ENCODE data around the gene ARID5B. TPM values are rescaled to one million over a fixed set of nuclear protein-coding genes. Genes with fewer than 3 reads are reported as not detected.

The ARID5B gene
- polyA plus RNA-seq, 1 donor from 2014 or later: 2.1 TPM

DNA sequence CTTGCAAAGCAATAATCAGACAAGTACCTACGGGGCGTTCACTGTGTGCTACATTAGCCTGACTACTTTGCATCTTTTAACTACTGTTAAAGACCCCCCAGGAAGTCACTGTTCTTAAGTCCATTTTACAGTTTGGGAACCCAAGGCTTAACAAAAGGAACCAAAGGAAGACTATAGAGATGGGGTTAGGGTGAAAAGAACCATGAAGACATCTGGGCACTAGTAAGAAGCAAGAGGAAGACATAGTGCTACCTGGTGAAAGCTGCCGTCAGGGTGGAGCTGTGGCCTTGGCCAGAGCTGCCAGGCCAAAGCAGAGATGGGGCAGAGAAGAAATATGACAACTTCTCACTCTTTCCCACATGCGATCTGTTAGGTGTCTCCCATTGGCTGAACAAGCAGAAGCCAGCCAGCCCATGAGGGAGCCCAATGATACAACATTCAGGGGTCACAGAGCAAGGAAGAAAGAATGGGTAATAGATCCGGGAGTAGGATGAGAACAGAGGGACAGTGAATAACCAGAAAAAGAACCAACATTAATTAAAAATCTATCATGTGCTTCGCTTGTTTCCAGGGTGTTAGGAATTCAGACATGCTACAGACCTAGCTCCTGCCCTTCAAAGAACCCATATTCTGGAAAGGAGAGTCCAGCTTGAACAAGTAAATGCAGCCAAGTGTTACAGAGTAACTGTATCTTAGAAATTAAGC lies 85.4 kb downstream of the ARID5B start:
- no peak overlapping the region for H3K4me2 ChIP-seq (ENCODE audit: low read length)
- no peak overlapping the region for H3K27ac ChIP-seq (ENCODE audit: low read length)
- no peaks in the 10 kb centered on the region for H3K27me3 ChIP-seq (ENCODE audit: insufficient read depth, low read depth, low read length)
- H2AFZ ChIP-seq (ENCODE audit: low read depth, low read length): no peak overlapping the region
- H3K9ac ChIP-seq (ENCODE audit: low read length): no peak overlapping the region
- TF ChIP-seq CTCF (IDR thresholded peaks at IDR 0.05; ENCODE audit: poor library complexity, severe bottlenecking): no peak
- no peak for TF ChIP-seq SMC3 (conservative IDR thresholded peaks at IDR 0.05; ENCODE audit: poor library complexity)
- TF ChIP-seq EP300 (conservative IDR thresholded peaks at IDR 0.05; ENCODE audit: poor library complexity, severe bottlenecking): no peak
- H3F3A ChIP-seq (ENCODE audit: insufficient read depth, low read length, poor library complexity, severe bottlenecking): no peaks in the 10 kb centered on the region
- H3K9me3 ChIP-seq (ENCODE audit: low read length): no peaks in the 10 kb centered on the region
- no peaks in the 10 kb centered on the region for H3K9me2 ChIP-seq (ENCODE audit: insufficient read depth, low read length)
- H3K79me2 ChIP-seq (replicated peaks; ENCODE audit: insufficient read depth, low read length): no peaks in the 10 kb centered on the region
- H3K36me3 ChIP-seq (ENCODE audit: insufficient read depth, low read length): no peaks in the 10 kb centered on the region
- no peaks in the 10 kb centered on the region for H4K20me1 ChIP-seq (ENCODE audit: insufficient read depth)
- no peak overlapping the region for H3K4me3 ChIP-seq (ENCODE audit: low read length)

GRCh38 chr10:61987537-61987936 lies 86.0 kb downstream of the ARID5B start:
- H3K4me2 ChIP-seq (ENCODE audit: low read length): no peak overlapping the region
- H3K27me3 ChIP-seq (ENCODE audit: insufficient read depth, low read depth, low read length): no peaks in the 10 kb centered on the region
- H3K36me3 ChIP-seq (ENCODE audit: insufficient read depth, low read length): no peaks in the 10 kb centered on the region
- H3K9me3 ChIP-seq (ENCODE audit: low read length): no peaks in the 10 kb centered on the region
- no peak overlapping the region for H2AFZ ChIP-seq (ENCODE audit: low read depth, low read length)
- no peak overlapping the region for H3K4me3 ChIP-seq (ENCODE audit: low read length)
- H3K79me2 ChIP-seq (replicated peaks; ENCODE audit: insufficient read depth, low read length): no peaks in the 10 kb centered on the region
- no peak overlapping the region for H3K27ac ChIP-seq (ENCODE audit: low read length)
- H3F3A ChIP-seq (ENCODE audit: insufficient read depth, low read length, poor library complexity, severe bottlenecking): no peaks in the 10 kb centered on the region
- TF ChIP-seq RAD21 (conservative IDR thresholded peaks at IDR 0.05) (no peak), MXI1 (conservative IDR thresholded peaks at IDR 0.05; ENCODE audit: poor library complexity, severe bottlenecking) (no peak), EP300 (conservative IDR thresholded peaks at IDR 0.05; ENCODE audit: poor library complexity, severe bottlenecking) (no peak), CTCF (IDR thresholded peaks at IDR 0.05; ENCODE audit: poor library complexity, severe bottlenecking) (no peak)
- no peak overlapping the region for H3K9ac ChIP-seq (ENCODE audit: low read length)
- H4K20me1 ChIP-seq (ENCODE audit: insufficient read depth): no peaks in the 10 kb centered on the region
- no peaks in the 10 kb centered on the region for H3K9me2 ChIP-seq (ENCODE audit: insufficient read depth, low read length)

GRCh38 chr10:61987951-61988379 lies 86.5 kb downstream of the ARID5B start:
- Histone ChIP-seq H3K4me3 (ENCODE audit: low read length) (no peak overlapping the region), H3F3A (ENCODE audit: insufficient read depth, low read length, poor library complexity, severe bottlenecking) (no peaks in the 10 kb centered on the region), H3K9me3 (ENCODE audit: low read length) (no peaks in the 10 kb centered on the region), H3K27me3 (ENCODE audit: insufficient read depth, low read depth, low read length) (no peaks in the 10 kb centered on the region), H3K79me2 (replicated peaks; ENCODE audit: insufficient read depth, low read length) (no peaks in the 10 kb centered on the region), H3K9ac (ENCODE audit: low read length) (no peak overlapping the region), H3K9me2 (ENCODE audit: insufficient read depth, low read length) (no peaks in the 10 kb centered on the region), H2AFZ (ENCODE audit: low read depth, low read length) (no peak overlapping the region), H3K4me2 (ENCODE audit: low read length) (no peak overlapping the region), H4K20me1 (ENCODE audit: insufficient read depth) (no peaks in the 10 kb centered on the region), H3K36me3 (ENCODE audit: insufficient read depth, low read length) (no peaks in the 10 kb centered on the region), H3K27ac (ENCODE audit: low read length) (no peak overlapping the region)
- TF ChIP-seq EP300 (conservative IDR thresholded peaks at IDR 0.05; ENCODE audit: poor library complexity, severe bottlenecking) (no peak), MXI1 (conservative IDR thresholded peaks at IDR 0.05; ENCODE audit: poor library complexity, severe bottlenecking) (no peak), RAD21 (conservative IDR thresholded peaks at IDR 0.05) (no peak), CTCF (IDR thresholded peaks at IDR 0.05; ENCODE audit: poor library complexity, severe bottlenecking) (no peak), POLR2AphosphoS5 (IDR thresholded peaks at IDR 0.05) (no peak), SMC3 (conservative IDR thresholded peaks at IDR 0.05; ENCODE audit: poor library complexity) (no peak), TAF1 (IDR thresholded peaks at IDR 0.05; ENCODE audit: low read depth) (no peak)
- TF ChIP-seq, protein P1, sequence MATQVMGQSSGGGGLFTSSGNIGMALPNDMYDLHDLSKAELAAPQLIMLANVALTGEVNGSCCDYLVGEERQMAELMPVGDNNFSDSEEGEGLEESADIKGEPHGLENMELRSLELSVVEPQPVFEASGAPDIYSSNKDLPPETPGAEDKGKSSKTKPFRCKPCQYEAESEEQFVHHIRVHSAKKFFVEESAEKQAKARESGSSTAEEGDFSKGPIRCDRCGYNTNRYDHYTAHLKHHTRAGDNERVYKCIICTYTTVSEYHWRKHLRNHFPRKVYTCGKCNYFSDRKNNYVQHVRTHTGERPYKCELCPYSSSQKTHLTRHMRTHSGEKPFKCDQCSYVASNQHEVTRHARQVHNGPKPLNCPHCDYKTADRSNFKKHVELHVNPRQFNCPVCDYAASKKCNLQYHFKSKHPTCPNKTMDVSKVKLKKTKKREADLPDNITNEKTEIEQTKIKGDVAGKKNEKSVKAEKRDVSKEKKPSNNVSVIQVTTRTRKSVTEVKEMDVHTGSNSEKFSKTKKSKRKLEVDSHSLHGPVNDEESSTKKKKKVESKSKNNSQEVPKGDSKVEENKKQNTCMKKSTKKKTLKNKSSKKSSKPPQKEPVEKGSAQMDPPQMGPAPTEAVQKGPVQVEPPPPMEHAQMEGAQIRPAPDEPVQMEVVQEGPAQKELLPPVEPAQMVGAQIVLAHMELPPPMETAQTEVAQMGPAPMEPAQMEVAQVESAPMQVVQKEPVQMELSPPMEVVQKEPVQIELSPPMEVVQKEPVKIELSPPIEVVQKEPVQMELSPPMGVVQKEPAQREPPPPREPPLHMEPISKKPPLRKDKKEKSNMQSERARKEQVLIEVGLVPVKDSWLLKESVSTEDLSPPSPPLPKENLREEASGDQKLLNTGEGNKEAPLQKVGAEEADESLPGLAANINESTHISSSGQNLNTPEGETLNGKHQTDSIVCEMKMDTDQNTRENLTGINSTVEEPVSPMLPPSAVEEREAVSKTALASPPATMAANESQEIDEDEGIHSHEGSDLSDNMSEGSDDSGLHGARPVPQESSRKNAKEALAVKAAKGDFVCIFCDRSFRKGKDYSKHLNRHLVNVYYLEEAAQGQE (IDR thresholded peaks at IDR 0.05; ENCODE audit: borderline replicate concordance): no peak

Data from neural cell (in vitro differentiated cells).